HG02870 (cell line): ENCODE data around the gene ETS1.

Source experiments
- ATAC-seq: cut with Tn5 transposase; IDR thresholded peaks from one replicate; pipeline ENCODE4 v1.9.1; 2021; ENCODE audit warnings: mild to moderate bottlenecking, moderate library complexity; ENCODE audit not compliant: unreplicated experiment

The ETS1 gene

DNA sequence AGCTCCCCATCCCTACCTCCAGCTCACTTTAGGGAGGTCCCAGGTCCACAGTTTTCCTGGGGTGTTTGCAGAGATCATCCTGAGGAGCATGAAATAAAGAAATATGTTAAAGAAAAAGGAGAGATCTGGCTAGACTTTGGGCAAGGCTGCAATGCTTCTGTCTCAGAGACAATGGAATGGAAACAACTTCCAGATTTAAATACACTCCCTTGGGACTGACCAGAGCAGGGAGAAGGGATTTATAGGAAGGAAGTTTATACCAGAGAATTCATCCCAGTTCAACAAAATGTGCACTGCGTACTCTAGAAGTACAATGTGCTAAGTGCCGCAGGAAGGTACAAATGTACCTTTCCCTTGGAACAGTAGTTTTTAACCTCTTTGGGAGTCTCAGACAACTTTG lies 40.4 kb downstream of the ETS1 start:
- ATAC-seq = no peak

DNA sequence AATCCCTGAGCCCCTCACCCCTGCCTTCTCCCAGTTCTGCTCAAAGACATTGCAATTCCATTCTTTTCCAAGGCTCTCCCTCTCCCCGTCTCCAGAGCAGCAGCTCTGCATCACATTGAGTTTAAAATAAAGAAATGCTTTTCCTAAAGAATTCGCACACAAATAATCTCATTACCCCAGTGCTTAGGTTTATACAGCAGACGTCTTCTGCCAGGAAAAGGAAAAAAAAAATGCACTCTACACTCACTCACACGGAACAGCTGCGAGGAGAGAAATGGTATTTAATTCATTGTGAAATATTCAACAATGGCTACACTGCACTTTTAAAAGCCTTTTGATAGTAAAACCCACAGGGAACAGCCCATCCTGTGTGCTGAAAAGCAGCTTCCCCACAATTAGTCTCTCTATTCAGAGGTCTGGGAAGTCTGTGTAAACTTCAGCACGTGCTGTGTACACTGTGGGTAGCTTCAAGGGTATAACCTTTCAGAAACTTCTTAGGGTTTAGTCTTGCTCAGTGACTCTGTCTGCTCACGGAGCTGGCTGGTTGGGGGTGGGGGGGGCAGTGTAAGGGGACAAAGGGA lies 42.8 kb downstream of the ETS1 start:
- no peak for ATAC-seq

DNA sequence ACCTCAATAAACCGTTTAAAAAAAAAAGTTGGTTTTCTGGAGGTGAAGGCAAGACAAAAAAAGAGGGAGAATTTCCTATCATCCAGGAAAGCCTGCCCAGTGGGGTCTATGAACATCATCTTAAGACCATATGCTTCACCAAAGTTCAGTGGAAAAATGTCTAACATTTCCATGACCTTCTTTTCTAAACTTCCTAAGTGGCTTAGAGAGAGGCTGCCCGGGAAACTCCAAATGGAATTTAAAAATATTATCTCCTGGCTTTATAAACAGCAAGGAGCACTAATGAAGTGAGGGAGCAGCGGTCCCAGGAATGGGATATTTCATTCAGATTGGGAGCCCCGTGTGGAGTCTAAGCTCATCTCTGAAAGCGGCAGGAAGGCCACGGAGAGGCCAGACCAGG lies 46.9 kb downstream of the ETS1 start:
- no peak for ATAC-seq

DNA sequence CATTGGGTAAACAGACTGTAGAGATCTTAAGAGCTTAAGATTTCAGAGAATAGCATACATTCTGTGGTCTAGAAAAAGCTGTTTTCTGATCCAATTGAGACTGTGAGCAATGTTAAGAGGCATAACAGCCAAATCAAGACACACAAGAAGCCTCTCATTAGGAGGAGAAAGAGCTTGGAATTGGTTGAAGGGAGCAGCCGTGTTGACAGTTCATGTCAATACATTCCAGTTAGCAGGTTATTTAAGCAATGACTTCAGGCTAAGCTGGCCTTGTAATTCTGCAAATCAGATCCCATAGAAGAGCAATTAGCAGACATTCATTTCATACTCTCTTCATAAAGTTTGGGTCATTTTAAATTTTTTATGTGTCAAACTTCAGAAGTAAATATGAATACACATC lies 50.9 kb downstream of the ETS1 start:
- no peak for ATAC-seq

GRCh38 chr11:128535468-128536457 lies 51.6 kb downstream of the ETS1 start:
- ATAC-seq = no peak

- ATAC-seq = no peak
Measured at GRCh38 chr11:128533472-128533871, 53.9 kb downstream of the ETS1 start.

GRCh38 chr11:128532572-128533091 lies 54.7 kb downstream of the ETS1 start:
- no peak for ATAC-seq

DNA sequence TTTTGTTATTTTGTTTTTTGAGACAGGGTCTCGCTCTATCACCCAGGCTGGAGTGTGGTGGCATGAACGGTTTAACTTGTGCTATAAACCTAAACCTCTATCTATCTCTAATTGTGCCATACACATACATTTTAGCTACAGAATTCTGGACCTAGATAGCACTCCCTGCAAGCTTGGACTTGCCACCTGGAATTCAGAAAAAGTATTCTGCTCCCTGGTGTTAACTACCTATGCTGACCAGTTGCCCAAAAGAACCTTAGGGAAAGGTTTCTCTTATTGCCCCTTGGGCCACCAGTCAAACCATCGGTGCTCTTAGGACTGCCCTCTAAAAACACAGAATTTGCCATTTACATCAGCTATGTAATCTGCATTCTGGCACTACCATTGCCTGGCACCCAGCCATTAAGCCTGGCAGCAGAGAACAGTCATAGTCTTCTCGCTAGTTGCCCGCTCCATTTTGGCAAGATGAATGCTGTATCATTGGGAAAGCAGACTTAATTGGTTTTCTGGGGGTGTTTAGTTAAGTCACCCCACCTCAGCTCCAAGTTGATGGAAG lies 55.3 kb downstream of the ETS1 start:
- no peak for ATAC-seq

DNA sequence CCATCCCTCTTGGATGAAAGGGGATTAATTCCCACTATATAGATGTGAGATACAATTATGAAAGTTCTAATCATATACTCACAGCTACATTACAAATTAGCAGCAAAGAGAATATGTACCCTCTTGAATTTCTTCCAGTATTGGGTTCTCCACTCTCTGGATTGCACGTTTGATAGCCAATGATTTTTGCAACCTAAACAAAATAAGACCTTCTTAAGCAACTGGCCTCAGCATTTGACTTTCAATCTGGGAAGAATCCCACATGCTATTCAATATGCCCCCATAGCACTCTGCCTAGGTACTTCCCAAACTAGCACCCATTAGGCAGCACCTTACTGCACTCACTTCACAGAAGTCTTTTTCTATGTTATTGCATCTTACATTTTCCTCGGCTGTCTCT lies 55.8 kb downstream of the ETS1 start:
- ATAC-seq = no peak

GRCh38 chr11:128530118-128531074 lies 57.0 kb downstream of the ETS1 start:
- ATAC-seq = no peak

DNA sequence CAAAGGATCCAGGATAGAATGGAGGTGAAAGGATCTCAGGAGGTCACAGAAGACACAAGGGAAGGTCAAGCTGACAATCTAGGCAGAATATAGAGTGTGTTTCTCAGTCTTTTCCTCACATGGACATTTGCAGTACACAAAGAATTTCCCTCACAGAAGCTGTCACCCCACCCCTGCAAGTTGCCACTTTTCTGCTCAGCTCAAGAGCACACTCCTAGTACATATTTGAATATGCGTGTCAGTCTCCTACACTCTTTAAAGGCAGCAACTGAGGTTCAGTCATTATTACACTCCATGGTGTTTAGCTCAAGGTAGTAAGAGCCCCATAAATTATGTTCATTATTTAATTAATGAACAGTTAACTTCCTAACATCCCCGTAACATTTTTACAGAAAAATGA lies 59.1 kb downstream of the ETS1 start:
- ATAC-seq = no peak

GRCh38 chr11:128527046-128527445 lies 60.3 kb downstream of the ETS1 start:
- ATAC-seq = no peak

GRCh38 chr11:128525411-128526243 lies 61.7 kb downstream of the ETS1 start:
- no peak for ATAC-seq

DNA sequence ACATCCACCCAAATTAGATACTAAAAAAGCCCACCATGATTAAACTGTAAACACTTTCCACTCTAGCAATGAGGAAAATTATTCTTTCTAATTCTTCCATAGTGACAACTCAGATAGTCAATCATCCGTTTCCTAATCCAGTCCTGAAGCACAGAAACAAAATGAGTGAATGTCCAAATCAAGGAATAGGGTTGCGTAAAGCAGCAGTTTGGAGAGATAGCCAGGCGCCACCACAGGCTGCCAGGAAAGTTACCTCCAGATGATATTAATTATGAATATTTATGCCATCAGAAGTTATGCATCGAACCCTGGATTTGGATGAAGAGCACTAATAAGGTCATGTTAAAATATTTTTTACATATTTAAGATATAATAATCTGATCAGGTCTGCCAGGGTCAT lies 63.2 kb downstream of the ETS1 start:
- no peak for ATAC-seq

DNA sequence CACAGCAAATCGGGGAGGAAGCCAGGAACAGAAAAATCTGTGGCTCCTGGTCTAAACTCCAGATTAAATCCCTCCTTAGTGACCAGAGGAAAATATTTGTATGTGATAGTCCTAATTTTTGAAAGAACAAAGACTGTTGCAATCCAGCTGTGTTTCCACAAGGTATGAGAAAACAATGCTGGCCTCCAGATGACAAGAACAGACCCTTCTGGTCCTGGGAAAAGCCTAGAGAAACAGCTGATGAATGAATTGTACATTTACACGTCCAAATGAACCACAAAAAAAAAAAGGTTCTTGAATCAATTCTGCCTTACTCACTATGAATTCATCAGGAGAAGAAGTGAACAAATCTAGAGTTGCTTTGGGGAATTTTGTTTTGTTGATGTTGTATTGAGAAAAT lies 63.7 kb downstream of the ETS1 start:
- ATAC-seq = no peak

GRCh38 chr11:128522943-128523518 lies 64.3 kb downstream of the ETS1 start:
- ATAC-seq = no peak

DNA sequence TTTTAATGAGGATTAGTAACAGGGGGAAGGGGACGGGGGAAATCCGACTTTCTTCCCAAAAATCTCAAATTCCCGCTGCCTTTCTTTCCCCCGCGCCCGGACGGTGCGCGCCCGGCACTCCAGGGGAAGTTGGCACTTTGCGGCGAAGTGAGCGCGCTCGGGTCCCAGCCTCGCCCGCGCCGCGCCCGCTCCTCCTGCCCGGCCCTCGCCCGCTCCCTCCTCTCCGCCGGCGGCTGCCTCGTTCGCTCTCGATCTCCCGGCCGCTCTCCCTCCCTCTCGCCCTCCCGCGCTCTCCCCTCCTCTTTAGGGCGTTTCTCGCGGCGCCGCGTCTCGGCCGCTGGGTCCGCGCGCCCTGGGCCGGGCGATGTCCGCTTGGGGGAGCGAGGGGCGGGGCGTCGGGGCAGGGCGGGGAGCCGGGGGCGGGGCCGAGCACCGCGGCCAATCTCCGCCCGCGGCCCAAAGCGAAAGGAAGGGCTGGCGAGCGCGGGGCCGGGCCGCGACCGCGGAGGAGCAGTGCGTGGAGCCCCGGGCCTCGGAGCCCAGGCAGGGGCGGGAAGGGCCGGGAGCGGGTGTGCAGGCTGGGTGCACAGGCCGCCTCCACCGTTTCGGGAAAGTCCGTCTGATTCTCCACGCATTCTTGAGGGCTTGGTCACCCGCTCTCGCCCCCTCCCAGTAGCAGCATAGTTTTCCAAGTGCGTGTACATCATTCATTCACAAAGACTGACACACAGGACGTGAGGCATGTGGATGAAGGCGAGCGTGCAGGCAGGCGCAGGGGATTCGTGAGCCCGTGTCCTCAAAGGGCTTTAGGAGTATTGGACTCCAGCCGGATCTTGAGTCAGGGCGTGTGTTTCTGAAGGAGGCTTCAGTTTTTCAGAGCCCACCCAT lies 65.1 kb downstream of the ETS1 start:
- peak; percentile 71 for ATAC-seq

GRCh38 chr11:128521682-128522054 lies 65.7 kb downstream of the ETS1 start:
- no peak for ATAC-seq
